Activated naive CD4-positive, alpha-beta T cell treated with anti-CD3 and anti-CD28 coated beads, Interleukin-2, amount 50 U/mL, for 16 hours (primary cell): ENCODE data around the gene SLC24A2.
"Not testable (repeated sequence)": the region's sequence is repeated elsewhere in the genome, so short reads cannot be mapped to it uniquely, and the experiment has no call there.

Experiments used
- DNase-seq: peaks from one replicate; pipeline ENCODE4 v3.0.0-alpha.2; 2020

The SLC24A2 gene

DNA sequence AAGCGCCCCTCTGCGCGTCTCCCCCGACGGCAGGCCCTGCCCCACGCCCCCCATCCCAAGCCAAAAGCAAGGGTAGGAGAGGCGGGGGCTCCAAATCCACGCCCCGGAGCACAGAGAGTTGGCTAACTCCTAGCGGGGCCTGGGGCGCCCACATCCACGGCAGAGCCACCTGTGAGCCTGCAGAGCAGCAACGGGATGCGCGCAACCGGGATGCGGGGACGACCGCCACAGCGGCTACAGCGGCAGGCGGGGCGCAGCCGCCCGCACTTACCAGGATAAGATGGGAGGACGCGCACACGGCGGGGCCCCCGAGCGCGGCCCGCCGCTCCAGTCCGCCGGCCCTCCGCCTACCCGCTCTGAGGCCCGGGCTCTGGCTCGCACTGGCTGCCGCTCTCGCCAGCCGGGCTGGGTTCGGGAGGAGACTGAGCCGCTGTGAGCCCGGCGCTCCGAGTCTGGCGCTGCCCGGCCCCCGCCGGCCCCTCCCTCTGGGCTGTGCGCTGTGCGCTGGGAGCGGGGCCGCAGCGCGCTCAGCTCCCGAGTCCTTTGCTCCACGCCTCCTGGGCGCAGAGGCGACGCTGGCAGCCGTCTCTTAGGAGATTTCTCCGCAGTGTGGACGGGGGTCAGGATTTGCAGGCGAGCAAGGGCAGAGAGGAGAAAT is at the start of gene SLC24A2:
TSS of gene SLC24A2 (minus strand) at position 424 of the 658 bp plus-strand sequence.
- DNase-seq = no peak

DNA sequence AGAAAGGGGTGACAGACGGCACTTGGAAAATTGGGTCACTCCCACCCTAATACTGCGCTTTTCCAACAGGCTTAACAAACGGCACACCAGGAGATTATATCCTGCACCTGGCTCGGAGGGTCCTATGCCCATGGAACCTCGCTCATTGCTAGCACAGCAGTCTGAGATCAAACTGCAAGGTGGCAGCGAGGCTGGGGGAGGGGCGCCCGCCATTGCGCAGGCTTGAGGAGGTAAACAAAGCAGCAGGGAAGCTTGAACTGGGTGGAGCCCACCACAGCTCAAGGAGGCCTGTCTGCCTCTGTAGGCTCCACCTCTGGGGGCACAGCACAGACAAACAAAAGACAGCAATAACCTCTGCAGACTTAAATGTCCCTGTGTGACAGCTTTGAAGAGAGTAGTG is 44.5 kb upstream of the SLC24A2 start:
- not testable (repeated sequence) for DNase-seq

DNA sequence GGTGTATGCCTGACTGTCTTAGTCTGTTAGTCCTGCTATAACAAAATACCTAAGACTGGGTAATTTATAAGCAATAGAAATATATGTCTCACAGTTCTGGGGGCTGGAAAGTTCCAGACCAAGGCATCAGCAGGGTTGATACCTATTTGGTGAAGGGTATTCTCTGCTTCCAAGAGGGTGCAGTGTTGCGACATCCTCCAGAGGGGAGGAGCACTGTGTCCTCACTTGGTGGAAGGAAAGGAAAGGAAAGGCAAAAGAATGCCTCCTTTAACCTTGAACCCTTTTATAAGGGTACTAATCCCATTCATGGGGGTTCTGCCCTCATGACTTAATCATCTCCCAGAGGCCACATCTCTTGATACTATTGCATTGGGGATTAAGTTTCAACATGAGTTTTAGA is 42.0 kb upstream of the SLC24A2 start:
- no peak for DNase-seq

DNA sequence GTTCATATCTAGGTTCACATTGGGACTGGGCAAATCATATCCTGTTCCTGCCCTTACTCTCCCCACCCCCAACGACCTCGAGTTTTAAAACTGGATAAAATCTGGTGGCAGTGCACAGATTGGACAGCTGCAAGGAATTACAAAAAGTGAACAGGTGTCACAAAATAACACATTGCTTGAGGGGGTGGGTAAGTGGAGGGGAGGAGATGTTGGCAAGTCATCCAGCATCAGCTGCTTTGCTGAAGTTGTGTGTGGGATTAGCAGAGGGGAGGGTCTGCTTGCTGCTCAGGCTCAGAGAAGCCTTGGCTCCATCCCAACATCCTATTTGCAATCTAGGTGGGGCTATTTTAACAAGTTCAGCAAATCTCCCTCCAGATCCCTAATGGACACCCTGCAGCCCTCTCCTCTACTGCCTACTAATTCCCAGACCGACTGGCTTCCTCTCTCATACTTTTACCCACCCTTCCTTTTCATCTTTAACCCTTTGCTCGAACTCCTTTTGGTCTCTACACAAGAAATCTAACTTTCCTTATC is 39.8 kb upstream of the SLC24A2 start:
- DNase-seq = no peak

DNA sequence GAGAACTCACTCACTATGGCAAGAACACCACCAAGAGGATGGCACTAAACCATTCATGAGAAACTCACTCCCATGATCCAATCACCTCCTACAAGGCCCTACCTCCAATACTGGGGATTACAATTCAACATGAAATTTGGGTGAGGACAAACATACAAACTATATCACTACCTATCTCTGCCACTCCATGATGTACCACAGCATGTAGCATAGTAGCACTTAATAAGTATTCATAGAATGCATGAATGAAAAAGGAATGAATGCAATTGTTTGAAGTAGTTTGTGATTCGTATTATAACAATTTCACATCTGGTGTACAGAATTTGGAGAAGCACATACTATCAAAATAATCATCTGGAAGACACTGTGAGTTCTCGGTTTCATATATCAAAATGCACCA is 27.9 kb upstream of the SLC24A2 start:
- no peak for DNase-seq

DNA sequence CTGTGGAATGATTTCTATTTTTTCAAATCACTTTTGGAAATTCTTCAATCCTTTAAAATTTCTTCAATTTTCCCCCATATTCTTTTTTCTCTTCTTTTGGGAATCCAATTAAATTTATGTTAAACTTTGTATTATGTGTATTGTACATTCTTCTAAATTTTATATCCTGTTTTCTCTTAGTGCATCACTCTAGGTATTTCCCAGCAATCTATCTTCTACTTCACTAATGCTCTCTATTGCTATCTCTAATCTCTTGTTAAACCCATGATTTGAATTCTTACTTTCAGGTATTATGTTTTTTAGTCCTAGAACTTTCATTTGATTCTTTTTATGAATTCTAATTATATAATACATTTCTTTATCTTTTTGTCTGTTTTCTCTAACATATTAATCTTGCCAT is 23.4 kb upstream of the SLC24A2 start:
- DNase-seq = no peak

DNA sequence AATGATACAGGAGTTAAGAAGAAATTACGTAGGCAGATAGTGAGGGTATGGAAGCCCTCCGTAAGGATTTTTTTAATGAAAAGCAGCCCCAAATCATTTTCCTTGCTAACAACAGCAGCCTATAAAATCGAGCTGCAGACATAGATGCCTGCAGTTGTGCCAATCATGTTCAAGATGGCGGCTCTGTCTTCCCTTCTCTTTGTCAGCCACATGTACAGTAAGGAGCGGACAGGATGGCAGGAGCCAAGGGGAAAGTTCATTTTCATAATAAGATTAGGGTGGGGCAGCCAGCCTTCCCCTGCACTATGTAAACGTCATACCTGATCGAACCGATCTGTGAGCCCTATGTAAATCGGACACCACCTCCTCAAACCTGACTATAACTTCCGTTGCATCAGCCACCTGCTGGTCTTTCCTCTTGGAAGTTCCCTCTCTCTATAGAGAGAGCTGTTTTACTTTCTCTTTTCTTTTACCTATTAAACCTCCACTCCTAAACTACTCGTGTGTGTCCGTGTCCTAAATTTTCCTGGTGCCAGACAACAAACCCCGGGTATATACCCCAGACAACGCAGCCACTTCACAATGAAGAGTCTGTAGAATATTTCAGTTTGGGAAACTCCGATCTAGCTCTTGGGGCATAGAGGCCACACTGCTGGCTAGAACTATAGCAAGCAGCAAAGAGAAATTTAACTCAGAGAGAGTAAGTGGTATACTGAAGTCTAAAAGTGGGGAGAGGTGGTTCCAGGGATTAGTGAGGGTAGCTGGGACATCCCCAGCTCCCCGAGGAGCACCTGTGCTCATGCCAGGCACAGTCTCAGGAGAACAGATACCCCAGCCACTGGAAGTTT is 20.8 kb upstream of the SLC24A2 start:
- DNase-seq = no peak

DNA sequence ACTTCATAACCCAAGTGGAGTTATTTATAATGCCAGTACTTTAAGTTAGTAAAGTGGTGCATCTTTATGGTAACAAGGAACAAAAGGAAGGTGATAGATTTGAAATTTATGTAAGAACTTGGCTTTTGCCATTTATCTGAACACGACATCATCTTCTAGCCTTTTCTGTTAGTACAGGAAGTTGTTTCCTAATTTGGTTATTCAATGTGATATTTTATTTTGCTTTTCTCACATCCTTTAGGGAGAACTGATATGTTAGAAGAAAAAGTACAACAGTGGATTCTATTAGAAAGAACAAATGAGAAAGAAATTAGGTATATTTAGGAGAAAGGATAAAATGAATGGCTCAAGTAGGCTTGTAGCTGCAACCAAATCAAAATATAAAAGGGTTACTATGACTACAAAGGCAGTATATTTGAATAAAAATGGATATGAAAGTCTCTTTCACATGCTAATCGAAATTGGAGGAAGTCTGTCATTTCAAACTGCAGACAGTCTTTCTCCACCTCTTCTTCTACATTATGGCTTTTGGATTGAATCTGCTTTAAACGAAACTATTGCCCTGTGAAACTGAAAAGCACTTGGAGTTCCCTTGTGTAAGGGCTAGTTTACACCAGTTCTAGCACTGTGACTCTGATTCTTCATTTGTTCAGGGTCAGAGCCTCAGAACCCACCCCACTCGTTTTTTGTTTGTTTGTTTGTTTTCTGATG is 18.5 kb upstream of the SLC24A2 start:
- DNase-seq = no peak

DNA sequence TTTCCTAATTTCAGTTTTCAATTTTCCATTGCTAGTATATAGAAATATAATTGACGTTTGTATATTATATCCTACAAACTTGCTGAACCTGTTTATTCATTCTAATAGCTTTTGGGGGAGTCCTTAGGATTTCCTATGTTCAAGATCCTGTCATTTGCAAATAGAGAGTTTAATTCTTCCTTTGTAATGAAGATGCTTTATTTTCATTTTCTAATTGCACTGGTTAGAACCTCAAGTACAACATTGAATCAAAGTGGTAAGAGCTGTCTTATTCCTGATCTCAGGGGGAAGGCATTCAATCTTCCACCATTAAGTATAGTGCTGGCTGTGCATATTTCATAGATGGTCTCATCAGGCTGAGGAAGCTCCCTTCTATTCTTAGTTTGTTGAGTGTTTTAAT is 15.6 kb upstream of the SLC24A2 start:
- no peak for DNase-seq

DNA sequence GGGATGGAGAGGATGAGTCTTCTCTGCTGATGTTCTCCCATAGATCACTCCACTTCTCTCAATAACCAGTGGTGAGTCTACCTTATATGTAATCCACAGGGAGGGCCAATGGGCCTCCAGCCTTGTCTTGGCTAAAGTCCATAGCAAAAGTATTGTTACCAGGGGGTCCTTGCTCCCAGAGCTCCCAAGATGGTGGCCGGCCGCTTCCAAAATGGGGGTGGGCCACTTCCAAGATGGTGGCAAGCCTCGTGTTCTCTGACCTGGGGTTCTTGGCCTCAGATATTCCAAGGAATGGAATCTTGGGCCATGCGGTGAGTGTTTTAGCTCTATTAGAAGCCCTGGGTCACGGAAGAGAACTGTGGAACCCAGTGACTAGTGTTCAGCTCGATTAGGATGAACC is 12.0 kb upstream of the SLC24A2 start:
- no peak for DNase-seq

DNA sequence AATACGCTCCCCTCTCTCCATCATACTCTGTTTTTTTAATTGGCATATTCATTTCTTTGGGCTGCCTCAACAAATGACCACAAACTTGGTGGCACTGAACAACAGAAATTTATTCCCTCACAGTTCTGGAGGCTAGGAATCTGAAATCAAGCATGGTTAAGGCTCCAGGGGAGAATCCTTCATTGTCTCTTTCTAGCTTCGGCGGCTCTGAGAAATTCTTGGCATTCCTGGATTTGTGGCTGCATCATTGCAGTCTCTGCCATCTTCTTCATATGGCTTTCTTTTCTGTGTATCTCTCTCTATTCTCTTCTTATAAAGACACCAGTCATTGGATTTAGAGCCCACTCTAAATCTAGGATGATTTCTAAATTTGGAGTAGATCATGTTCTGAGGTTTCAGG is 10.9 kb upstream of the SLC24A2 start:
- DNase-seq = no peak

DNA sequence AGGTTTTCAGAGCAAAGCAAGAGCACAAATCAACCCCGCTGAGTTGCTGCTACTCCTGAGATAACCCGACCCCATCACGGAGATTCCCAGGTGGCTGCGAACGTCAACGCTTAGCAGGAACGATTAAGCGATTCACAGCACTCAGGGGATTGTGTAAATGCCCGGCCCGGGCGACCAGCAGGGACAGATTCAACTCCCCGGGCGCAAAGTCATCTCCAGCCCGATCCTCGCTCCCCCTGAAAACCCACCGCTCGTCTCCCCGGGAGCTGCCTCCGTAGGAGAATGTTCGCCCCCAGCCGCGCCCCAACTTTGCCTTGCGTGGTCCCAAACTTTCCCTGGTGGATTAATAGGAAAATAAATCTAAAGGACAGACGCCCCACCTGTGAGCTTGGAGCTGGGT is 685 bp downstream of the SLC24A2 start:
- no peak for DNase-seq

DNA sequence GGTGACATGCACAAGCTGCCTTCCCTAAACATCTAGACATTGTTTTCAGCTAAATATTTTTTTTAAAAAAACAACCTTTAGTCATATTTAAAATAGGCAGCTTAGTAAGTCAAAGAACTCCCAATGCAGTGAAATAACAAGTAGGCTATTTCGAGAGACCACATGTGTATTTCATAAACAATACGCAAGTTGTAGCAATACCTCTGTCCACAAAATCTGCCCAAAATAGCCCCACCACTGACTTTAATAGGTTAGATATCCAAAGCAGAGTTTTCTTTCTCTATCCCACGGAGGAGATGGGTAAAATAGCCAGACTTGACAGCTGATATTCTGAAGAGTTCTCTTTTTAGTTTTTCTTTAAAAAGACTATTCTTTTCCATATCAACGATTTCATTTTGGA is 1.2 kb downstream of the SLC24A2 start:
- DNase-seq = no peak

DNA sequence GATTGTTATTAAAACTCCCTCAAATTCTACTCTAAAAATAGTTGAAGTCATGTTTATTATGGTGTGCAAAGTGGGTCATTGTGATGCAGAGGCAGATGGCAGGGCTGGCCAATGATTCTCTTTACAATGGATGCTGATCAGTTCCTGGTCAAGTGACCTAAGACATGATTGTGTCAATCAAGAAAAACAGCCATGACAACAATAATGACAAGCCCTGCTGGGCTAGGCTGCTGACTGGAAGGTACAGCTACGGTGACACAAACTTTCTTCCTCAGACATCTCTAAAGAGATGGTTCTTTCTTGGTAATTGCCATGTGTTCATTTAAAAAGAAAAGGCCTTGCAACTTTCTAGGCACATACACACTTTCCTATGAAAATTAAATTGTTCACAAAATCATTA is 3.6 kb downstream of the SLC24A2 start:
- DNase-seq = no peak

DNA sequence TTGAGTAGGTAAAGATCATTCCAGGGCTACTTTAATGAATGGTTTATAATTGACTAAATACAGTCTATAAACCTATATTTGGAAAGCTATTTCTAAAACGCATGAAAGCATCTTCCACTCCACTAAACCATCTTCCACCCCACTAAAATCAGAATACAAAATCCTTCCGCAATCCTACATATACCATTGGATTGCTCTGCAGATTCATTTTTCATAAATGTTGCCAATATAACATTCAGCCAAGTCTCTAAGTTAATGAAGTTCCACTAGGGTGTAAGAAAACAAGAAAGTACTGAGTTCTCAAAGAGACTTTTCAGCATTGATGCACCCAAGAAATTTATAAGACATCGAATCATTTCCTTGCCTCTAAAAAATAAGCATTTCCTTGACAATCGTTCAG is 4.7 kb downstream of the SLC24A2 start:
- no peak for DNase-seq

DNA sequence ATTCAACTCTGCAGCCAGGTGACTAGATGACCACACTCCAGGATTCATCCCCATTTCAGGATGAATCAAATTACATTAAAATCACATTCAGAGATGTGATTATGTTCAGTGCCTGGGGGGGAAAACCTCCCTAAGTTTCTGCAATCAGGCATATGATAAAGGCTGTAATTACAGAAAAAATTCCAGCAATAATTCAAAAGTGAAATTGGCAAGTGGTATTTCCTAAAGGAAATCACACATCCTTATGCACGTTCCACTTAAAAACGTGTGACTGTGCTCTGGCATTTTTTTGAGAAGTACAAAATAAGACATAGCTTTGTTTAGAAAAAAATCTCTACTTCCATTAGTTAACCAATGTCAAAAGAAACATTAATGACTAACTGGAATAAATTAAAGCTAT is 5.3 kb downstream of the SLC24A2 start:
- no peak for DNase-seq

DNA sequence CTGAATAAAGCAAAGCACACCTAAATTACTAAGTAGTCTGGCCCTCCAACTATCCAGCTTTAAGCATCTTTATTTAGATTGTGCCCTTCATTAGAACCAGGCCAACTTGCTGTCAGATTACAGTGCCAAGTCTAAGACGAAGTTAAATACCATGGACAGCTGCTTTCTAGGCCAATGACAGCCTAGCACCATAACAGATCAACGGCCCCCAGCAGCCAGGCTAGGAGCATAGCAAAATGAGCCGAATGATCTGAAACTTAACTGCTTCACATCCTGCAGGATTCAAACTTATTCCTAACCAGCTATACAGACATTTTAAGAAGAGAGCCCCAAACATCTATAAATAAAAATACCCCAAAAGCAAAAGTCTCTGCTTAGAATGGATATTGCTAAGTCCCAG is 6.8 kb downstream of the SLC24A2 start:
- no peak for DNase-seq

DNA sequence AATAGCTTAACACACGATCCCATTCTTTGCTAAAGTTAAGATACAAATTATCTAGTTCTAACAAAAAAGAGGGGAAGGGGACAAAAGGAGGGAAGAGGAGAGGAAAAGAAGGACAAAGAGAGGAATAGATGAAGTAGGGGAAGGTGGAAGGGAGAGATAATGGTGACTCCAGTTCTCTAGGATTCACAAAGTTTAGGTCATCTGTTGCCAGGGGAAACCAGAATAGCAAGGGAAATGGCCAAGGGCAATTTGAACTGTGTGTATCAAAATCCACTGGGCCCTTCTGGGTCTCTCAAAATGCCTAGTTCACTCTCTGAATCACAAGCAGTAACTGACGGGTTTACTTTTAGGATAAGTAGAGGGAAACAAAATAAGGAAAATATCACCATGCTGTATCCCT is 7.6 kb downstream of the SLC24A2 start:
- no peak for DNase-seq

DNA sequence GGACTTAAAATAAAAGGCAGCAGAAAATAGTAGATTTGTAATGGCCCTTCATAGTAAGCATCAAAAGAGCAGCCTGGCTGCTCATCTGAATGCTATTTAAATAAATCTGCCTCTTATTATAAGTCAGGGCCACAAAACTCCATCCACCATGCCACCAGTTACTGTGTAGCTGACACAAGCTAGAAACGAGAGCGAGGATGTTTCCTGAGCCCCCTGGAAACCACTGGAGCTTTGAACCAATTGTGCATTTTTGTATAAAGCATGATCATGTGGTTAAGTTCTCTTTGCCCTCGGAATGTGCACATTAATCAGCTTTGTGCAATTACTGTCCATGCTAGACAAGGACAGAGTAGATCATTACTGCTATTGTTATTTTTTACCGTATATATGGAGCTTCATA is 17.4 kb downstream of the SLC24A2 start:
- no peak for DNase-seq

DNA sequence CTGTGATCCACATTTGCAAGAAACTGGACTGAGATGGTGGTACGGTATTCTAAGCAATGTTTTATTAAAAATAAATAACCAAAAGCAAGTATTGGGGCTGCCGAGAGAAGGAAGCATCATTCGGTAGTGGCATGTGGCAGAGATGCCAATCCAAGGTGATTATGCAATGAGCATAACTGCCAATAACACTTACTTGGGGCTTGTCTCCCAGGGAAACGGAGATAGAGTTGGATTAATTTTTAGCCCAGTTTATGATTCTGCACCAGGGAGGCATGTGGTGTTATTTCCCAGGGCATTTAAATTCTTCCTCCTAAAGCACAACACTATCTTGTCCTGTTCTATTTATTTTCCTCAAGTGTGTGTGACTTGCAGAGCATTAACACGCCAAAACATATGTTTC is 17.9 kb downstream of the SLC24A2 start:
- DNase-seq = no peak

DNA sequence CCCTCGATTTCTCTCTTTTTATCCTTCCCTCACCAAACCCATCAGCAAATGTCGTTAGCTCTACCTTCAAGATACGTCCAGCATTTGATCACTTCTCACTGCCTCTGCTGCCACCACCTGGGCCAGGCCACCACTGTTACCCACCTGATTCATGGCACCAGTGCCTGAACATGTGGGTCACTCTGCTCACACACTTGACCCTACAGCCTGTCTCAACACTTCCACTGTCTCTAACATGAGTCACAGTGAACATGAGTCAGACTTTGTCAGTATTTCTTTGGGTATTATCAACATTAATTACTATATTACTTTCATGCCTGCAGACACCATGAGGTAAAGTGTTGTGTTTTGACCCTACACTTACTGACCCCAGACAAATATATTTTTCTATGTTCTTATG is 19.6 kb downstream of the SLC24A2 start:
- DNase-seq = no peak

DNA sequence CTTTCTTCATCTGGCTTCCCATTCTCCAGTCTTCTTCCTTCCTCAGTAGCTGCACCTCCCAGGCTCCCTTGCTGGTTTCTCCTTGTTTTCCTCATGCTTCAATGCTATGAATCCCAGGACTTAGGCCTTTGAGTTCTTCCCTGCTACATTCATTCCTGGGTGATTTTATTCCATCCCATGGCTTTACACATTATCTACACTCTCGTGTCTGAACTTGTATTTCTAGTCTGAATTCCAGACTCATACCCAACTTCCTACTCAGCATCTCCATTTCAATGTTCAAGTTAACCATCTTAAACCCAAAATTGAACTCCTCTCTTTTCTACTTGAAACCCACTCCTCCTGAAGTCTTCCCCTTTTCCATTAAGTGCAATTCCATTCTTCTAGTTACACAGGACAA is 20.0 kb downstream of the SLC24A2 start:
- DNase-seq = no peak

DNA sequence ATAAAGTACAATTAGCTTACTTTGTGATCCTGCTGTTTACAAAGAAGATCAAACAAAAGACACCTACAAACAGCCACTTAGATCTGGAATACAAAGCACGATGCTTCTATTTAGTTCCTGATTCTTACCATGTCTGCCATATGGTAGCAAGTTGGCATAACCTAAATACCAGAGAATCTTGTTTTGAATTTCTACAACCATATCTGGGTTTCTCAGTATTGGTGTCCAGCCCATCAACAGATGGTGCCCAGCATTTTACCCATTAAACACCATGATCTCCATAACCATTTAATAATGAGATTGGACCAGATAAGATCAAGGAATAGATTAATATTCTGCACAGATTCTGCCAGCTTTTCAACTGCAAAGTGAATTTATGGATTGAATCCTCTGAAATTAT is 29.8 kb downstream of the SLC24A2 start:
- no peak for DNase-seq

DNA sequence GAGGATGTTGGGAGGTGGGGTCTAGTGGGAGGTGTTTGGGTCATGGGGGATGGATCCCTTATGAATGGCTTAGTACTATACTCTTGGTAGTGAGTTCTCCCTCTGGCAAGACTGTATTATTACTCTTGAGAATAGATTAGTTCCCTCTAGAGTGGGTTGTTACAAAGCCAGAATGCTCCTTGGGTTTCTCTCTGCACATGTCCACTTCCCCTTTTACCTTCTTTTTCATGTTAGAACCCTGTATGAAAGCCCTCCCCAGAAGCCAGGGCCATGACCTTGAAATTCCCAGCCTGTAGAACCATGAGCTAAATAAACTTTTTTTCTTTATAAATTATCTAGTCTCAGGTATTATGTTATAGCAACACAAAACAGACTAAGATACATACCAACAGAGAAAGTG is 31.1 kb downstream of the SLC24A2 start:
- no peak for DNase-seq
